Measurements from ENCODE around the gene PPM1L.

Gene PPM1L

DNA sequence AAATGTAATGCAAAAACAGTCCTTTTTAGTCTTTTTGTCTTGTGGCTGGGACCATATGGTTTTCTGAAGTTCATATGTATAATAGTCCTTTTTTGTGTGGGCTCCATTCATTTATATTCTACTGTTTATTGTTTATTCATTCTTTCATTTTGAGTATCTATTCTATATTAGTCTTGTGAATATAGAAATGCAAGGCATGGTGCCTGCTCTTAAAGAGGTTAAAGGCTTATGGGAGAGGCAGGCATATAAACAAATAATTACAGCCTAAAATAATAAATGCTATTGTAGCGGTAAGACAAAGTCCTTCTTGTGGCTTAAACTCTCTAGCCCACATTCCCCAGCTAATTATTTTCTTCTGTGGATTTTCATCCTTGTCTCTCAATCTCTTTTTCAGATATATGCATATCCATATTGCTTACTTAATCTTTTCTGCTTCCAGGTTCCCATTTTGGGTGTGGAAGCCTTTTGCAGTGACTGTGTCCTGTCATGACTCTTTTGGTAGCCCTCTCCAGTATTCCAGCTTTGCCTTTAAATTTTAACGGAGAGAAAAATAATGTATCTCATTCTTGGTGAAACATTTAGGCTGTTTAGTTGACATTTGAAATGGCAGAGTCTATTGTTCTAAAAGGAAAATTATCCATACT lies 101.6 kb downstream of the PPM1L start:
- DNase-seq: no peak

DNA sequence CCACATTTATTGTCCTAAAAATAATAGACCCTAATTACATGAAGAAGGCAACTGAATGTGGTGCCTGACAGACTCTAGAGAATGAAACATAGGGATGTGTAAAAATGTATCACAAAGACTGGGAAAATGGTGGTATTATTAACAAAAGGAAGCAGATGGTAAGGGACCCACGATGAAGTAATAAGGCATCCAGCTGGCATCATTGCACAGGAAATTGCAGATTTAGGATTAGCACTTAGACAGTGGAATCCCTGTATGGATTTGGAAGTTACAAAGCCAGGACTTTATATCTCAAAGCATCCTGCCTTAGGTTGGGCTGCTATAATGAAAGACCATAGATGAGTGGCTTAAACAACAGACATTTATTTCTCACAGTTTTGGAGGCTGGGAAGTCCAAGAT lies 104.3 kb downstream of the PPM1L start:
- no peak for DNase-seq

DNA sequence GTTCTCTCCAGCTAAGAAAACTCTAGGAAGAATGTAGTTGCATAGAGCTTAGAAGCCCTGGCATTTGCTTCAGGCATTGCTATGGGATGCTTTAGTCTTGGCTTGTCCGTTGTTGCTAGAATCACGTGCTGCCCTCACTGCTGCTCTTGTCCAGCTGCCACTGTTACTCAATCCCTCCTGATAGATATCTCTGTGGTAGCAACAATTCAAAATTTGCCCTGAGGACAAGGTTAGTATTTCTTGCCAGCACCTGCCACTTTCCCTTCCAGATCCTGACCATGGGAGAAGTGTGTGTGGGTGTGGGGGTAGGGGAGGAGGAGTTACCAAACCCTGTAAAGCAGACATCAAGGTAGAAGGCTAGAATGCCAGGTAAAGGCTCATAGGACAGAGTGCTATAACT lies 113.8 kb downstream of the PPM1L start:
- no peak for DNase-seq

DNA sequence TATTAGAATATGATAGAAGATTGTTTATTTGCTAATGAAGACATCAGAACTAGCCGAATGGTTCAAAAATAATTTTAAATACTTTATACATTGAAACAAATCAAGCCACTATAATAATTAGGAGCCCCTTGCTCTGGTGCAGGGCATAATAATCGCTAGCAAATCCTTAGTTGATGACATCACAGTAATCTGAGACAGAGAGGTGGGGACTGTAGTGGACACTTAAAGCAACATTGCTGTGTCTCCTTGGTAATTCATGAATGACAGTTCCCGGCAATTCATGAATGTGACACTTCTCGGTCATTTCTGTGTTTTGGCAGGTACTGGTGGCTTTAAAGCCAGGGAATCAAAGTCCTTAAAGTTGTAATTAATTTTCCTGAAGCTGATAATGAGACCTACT lies 114.3 kb downstream of the PPM1L start:
- DNase-seq: no peak

DNA sequence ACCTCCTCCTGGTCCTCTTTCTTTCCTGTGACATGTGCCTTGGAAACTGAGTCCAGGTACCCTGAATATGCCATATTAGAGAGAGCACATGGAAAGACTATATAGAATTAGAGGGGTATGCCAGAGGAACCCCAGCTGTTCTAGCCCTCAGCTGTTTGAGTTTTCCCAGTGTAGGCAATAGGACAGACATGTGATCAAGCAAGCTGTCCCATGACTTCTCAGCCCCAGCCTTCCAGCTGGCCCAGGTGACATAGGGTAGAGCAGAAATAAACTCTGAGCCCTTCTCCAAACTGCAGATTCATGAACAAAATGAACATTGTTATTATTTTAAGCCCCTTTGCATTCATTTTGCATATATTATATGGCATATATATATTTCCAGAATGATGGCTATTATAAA lies 118.7 kb downstream of the PPM1L start:
- DNase-seq: no peak

DNA sequence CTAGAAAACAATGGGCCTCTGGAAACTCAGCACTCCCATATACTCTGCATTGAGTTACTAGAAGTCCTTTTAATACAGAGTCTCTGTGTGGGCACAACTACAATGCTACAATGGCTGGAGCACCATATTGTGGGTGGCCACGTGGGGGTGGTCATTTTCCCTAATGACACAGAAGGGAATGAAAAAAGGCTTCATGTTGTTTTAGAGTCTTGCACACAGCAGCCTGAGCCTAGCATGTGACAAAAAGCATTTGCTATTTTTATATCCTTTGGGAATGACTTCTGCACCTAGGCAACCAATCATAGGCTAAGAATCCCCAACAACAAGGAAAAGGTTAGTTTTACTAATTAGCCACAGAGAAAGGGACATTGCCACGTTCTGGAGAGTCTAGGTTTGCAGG lies 120.6 kb downstream of the PPM1L start:
- DNase-seq: no peak

DNA sequence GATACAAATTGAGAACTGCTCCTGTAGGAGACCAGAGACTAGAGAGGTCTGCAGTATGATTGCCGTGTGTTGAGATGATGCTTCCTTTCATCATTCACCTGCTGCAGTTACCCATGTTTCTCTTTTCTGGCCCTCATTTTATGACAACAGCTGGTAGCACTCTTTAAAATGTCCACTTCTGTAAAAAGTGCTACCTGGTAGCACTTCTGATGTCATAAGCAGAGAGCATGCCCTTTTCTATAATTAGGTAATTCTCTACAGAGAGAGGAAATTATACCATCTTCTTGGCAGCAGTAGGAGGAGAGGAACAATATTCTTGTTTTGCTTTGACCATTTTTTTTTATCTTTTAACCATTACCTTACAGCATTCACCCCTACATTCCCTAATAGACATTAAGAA lies 123.8 kb downstream of the PPM1L start:
- DNase-seq: no peak

DNA sequence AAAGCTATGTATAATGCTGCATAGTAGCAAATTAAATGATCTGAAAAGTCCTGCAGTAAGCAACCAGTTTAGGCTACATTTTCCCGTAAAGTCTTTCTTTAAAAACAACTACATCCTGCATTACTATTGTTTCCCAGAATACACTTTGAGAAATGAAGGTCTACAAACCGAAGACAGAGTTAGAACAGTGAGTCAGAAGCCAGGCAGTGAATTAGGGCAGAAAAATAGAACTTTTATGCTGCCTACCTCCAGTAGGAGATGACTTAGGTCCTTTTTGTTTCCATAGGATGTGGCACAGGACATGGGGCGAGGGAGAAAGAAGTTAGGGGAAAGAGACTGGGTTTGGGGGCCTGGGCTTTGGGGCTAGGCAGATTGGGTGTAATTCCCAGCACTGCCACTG lies 127.3 kb downstream of the PPM1L start:
- no peak for DNase-seq

DNA sequence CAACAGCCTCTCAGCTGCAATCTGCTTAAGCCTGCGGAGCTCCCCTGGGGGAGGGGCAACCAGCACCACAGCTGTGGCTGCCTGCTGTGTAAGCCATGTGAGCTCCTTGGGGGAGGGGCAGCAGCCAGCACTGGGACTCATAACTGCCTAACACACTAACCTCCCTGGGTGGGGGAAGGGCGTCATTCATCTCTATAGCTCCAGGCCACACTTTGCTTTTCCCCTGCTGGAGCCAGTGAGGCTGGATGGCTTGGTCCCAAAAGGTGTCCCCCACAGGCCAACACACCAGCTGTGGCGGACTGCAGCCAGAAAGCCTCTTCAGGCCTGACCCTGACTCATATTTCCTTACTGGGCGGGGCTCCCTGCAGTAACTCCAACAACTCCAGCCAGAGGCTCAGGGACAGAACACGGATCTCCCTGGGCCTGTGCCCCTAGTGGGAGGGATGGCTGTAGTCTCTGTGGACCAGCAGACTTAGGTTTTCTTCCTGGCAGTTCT lies 129.8 kb downstream of the PPM1L start:
- no peak for DNase-seq

DNA sequence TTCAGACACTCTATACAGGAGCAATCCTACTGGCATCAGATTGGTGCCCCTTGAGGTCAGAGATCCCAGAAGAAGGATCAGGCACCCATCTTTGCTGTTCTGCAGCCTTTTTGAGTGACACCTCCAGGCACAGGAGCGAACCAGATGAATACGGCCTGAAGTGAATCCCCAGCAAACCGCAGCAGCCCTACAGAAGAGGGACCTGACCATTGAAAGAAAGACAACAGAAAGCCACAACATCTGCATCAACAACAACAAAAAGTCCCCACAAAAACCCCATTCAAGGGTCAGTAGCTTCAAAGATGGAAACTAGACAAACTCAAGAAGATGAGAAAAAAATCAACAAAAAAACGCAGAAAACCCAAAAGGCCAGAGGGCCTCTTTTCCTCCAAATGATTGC lies 130.4 kb downstream of the PPM1L start:
- DNase-seq: no peak

DNA sequence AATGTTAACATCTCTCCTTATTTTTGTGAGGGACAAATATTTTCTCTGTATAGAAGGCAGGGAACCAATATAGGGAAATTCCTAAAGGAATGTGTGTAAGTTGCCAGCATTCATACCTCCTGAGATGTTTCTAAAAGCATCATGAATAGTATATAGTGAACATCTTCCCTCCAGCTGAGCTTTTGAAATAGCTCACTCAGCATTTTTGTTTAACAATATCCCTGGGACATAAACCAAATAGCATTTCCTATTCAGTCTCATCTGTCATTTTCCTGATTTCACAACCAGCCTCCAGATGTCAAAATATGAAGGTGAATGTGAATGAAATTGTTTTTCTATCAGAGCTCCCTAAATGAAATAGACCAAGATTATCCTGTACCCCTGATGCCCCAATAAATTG lies 137.2 kb downstream of the PPM1L start:
- no peak for DNase-seq

DNA sequence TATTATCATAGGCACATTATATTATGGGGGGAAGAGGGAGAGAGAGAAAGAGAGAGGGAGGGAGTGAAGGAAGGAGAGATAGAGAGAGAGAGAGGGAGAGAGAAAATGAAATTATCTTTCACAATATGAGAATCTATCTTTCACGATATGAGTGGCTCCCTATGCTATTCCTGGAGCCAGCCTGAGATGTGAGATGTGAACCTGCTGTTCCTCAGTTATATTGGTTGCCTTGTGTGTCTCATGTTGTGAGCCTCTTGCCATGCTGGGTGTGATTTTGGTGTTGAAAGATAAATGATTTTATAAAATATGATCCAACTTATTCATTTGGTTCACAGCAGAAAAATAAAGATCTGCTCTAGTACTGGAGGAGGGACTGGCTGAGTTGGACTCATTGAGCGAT lies 148.7 kb downstream of the PPM1L start:
- DNase-seq: no peak

DNA sequence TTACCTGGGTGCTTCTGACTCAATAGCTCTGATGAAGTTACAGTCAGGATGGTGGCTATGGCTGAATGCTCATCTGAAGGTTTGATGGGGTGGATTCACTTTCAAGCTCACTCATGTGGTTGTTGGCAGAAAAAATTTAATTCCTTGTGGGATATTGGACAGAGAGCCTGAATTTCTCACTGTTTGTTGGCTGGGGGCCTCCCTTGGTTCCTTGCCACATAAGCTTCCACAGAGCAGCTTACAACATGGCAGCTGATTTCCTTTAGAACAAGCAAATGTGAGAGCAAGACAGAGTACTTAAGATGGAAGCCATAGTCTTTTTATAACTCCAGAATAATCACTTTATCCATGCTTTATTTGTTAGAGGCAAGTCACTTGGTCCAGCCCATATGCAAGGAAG lies 150.6 kb downstream of the PPM1L start:
- no peak for DNase-seq

DNA sequence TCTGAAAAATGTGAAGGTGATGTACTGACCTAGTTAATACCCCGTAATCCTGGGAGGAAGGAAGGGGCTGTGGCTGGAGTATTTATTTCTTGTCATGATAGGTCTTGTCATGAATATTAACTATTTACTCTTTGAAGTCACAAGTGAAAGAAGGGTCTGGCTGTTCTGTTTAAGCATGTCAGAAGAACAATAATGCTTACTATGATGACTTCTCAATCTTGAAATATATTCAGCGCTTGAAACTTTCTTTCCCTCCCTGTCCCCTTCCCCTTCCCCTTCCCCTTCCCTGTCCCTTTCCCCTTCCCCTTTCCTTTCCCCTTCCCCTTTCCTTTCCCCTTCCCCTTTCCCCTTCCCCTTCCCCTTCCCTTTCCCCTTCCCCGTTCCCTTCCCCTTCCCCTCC lies 153.9 kb downstream of the PPM1L start:
- no peak for DNase-seq

DNA sequence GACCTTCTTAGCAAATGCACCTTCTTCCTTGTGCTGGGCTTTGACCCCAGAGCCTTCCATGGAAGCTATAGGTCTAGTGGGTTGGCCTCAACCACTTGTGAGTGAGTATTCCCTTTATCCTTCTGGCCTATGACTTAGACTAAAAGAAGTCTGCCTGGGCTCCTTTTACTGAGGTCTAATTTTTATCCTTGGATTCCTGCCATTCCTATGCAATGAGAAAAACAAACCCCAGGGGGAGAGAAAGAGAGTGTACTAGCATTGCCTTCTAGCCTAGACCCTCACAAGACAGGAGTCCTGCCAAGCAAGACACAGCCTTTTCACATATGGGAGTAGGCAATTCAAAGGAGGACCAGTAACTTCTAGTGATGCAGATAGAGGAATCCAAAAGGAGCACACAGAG lies 155.4 kb downstream of the PPM1L start:
- DNase-seq: no peak

DNA sequence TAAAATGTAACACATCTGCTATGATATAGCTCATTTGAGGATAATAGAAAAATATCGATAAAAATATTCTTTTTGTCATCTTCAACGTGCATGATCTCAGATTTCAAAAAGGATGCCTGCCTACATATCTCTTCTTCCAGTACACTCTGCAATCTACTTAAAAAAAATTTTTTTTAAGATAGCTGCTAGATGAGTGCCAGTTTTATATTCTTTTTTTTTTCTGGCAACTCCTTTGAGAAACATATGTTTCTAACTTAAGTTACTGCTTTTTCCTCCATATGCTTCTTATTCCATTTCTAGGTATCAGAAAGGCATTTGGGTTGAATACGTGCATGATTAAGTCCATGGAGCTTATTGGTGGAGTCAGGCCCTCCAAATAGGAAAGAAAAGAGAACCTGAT lies 160.4 kb downstream of the PPM1L start:
- DNase-seq: no peak

DNA sequence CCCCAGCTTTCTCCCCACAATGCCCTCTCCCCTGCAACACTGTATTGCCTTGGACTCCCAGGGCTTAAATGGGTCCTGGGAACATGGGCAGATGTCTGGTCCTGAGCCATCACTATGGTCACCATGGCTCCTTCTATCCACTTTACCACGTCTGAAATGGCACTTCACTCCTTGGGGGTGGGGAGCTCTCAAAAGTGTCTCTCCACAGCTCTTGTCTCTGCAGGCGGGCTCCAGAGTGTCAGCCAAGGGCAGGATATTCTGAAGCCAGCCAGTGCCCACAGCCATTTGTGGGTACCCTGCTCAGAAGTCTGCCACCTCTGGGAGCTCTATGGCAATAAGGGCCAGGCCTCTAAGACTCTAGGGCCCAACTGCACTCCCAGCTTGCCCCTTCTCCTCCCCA lies 163.9 kb downstream of the PPM1L start:
- DNase-seq: no peak

DNA sequence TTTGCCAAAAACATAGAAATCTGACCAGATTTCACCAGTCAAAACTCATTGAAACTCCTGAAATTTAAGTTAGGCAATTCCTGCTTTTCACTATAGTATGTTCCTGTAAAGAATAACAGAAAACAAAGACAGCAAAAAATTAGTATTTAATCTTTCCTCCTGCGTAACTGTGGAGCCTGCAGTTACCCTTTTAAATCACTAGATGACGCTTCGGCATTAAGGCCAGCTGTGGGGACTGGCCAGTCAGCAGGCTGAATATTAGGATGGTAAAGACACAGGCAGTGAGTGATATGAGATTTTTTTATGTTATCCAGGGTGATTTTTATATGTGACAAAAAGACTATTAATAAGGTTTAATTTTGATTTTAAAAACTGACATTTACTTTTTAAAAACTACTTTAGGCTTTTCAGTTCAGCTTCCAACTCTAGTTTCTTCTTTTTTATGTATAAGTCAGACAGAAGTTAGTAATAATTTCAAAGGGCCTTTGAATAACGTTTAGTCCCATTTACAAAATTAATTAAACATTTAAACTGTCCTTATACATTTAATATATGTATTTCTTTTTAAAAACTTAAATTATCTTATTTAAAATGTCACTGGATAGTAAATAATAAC lies 165.1 kb downstream of the PPM1L start:
- DNase-seq: no peak

DNA sequence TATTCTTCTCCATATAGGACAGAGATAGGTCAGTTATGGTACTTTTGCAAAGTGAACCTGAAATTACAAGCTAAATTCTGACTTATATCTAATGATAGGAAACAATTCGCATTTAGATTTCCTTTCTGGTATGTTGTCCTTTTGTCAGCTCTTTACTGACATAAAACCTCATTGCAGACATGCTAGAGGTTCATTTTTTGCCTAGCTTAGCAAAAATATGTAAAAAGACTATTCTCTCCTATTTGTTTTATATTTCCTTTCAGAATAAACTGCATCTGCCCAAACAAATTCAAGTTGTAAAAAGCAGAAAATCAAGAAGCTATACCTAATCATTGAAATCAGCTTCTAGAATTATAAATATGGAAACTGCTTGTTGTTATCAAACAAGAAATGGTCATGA lies 168.7 kb downstream of the PPM1L start:
- DNase-seq: no peak

DNA sequence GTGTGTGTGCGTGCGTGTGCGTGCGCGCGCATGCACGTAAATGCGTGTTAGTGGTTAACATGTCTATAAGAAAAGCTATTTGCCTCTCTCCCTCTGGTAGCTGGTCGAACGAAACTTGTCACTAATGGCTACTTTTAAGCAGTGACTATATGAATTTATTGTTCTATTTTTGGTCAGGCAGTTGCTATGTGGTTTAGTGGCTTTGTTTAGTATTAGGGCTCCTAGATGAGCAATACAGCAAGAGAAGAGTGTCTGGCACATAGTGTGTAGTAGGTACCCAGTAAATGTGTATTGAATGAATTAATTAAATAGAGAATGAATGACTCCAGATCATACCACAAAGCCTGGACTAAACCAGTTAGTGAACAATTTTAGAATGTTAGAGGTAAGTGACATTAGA lies 171.6 kb downstream of the PPM1L start:
- no peak for DNase-seq

DNA sequence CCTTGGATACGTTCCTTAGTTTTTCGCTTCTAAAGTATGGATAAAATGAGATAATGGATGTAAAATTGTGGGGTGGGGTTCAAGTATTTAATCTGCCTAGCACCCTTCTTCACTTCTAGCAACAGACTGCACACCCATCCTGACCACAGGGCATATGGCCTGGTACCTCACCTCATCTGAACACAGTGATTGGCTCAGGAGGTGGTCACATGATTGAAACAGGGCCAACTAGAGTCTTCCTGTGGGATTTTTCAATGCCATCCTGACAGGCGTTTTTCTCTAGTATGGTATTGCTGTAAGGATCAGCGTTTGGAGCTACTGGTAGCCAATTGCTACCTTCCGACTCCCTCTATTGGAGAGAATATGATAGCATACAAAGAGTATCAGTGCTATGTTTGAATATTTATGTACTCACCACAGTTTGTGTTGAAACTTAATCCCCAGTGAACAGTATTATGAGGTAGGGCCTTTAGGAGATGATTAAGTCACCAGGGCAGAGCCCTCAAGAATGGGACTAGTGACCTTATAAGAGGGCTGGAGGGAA lies 172.2 kb downstream of the PPM1L start:
- no peak for DNase-seq

DNA sequence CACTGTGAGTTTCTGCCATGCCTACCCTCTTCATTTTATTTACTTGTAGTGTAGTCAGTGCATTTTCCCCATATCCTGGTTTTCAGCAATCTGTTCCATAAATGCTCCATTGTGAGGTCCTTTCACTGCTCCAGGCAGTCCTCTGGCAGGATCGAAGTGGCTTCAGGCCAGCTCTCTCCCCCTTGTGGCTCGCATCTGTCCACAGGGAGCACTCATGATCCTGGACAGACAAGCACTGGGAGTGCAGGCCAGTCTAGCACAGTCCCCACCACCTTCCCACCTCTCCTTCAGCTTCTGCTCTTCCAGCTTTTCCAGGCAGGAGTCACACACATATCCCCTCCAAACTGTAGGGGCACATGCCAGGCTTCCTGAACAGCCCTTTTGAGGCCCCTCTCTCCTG lies 173.6 kb downstream of the PPM1L start:
- DNase-seq: no peak

DNA sequence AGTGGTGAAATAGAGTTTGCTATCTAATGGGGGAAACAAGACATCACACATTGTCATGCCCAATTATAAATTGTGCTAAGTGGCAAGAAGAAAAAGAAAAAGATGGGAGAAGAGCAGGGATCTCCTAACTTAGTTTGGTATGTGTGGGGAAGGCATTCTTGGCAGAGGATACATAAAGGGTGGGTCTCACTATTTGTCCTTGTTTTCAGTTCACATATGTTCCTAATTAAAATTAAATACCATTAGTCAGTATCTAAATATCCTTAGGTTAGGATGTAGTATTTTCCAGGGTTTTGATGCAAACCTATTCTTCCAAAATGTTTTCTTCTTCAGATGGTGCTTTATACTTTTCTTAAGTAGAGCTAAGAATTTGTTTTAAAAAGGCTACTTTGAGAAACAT lies 175.4 kb downstream of the PPM1L start:
- no peak for DNase-seq

DNA sequence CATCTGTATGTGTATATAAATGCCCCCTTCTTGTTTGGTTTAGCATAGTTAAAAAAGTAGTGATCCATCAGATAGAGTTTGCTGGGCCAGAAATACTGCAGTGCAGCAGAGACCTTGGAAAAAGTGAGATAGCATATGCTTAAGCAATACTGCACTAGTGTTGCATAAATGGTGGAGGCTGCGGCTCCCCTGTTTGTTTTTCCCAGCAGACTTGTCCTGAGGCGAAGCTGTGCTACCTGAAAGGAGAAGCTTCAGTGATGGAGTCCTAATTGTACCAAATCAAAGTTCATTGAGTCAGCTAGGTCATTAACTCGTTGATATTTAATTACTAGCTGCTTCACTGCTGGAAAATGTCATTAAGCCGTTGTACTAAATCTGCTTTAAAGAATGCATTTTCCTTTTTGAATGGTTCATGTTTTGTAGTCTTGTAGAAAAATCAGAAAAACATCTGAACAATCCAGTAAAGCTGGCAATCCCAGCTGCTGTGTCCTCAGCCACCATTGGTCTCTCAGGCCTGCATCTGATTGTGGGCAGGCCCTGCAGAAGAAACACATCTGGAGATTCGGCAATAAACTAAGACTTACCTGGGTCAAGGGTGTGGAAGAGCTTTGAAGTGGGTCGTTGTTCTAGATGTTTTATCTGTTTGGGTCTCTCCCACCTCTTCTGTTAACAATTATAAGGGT lies 179.5 kb downstream of the PPM1L start:
- DNase-seq: no peak

Measured in activated gamma-delta T cell (primary cell).